Muscle of back (tissue), 13 donors: ENCODE measurements around the gene HIPK3. TPM values are rescaled to one million over a fixed set of nuclear protein-coding genes. Genes with fewer than 3 reads are reported as not detected.
"Not testable (repeated sequence)": the region's sequence is repeated elsewhere in the genome, so short reads cannot be mapped to it uniquely, and the experiment has no call there.

Experiments
- DNase-seq, 3 donors: peaks; one replicate each; pipeline versions ENCODE4 v3.0.0 to v3.0.0-alpha.2; 2013
- long read RNA-seq, 9 donors: transcript quantifications; one replicate each; lab custom pipeline, GENCODE V29; 2026
- polyA plus RNA-seq, 10 donors: library from polyadenylated mRNA; unstranded; fragments of 120-200 nt; gene quantifications; one replicate each; pipeline ENCODE4 v1.2.1, GENCODE V29; 2013; ENCODE audit not compliant: insufficient read length in 10 of 10

HIPK3 gene
- 100 to 1,000 TPM in 1 of 10 donors, 10 to 100 TPM in 9; 61.1 to 100 (median 74.9) TPM for polyA plus RNA-seq
- long read RNA-seq, donor 1, full-length matches to known transcripts, result 7 of 15 reads
- long read RNA-seq, donor 1, partial matches to known transcripts, result 8 of 15 reads
- long read RNA-seq, donor 1, other reads (novel, unspliced or antisense), result 0 of 15 reads
- long read RNA-seq, donor 2, full-length matches to known transcripts, result 4 of 15 reads
- long read RNA-seq, donor 2, partial matches to known transcripts, result 11 of 15 reads
- long read RNA-seq, donor 2, other reads (novel, unspliced or antisense), result 0 of 15 reads
- long read RNA-seq, donor 3, result 0 reads
- long read RNA-seq, donor 4, full-length matches to known transcripts, result 1 of 1 reads
- long read RNA-seq, donor 4, partial matches to known transcripts, result 0 of 1 reads
- long read RNA-seq, donor 4, other reads (novel, unspliced or antisense), result 0 of 1 reads
- long read RNA-seq, donor 5, full-length matches to known transcripts, result 3 of 20 reads
- long read RNA-seq, donor 5, partial matches to known transcripts, result 17 of 20 reads
- long read RNA-seq, donor 5, other reads (novel, unspliced or antisense), result 0 of 20 reads
- long read RNA-seq, donor 6, partial matches to known transcripts, result 0 of 3 reads
- long read RNA-seq, donor 6, other reads (novel, unspliced or antisense), result 0 of 3 reads
- long read RNA-seq, donor 7, full-length matches to known transcripts, result 5 of 11 reads
- long read RNA-seq, donor 7, partial matches to known transcripts, result 6 of 11 reads
- long read RNA-seq, donor 7, other reads (novel, unspliced or antisense), result 0 of 11 reads
- long read RNA-seq, donor 8, full-length matches to known transcripts, result 2 of 2 reads
- long read RNA-seq, donor 8, partial matches to known transcripts, result 0 of 2 reads
- long read RNA-seq, donor 8, other reads (novel, unspliced or antisense), result 0 of 2 reads
- long read RNA-seq, donor 9, result 0 reads

DNA sequence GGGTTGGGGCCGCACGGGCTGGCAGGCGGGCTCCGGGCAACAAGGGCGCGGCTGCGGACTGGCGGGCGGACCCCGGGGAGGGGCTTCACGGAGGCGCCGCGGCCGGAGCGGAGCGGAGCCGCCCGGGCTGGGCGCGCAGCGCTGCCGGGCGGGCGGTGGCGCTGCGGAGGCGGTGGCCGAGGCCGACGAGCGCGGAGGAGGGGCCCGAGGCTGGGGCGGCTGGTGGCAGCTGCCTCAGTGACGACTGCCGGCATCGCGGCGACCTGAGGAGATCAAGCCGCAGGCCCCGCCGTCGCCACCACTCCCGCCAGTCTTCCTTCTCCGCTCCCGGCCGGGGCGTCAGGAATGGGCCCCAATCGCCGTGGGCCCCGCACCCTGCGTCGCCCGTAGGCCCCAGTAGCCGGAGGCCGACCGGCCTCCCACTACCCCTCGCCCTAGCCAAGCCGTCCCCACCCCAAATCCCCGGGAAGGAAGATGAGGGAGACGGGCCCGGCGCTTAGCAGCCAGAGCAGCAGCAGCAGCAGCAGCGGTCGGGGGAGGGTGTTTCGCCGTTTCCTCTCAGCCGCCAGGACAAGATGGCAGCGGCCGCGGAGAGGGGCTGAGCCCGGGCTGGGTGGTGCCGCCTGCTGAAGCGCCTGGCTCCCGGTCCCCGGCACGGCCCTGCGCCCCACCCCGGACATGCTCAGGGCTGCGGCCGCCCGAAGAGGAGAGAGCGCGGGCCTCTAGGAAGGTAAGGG, at the start of gene HIPK3:
Gene HIPK3, plus strand, starts transcription at position 222 of the 737 bp plus-strand sequence.
- peak; percentile 88 to 96 (median 91) for DNase-seq

DNA sequence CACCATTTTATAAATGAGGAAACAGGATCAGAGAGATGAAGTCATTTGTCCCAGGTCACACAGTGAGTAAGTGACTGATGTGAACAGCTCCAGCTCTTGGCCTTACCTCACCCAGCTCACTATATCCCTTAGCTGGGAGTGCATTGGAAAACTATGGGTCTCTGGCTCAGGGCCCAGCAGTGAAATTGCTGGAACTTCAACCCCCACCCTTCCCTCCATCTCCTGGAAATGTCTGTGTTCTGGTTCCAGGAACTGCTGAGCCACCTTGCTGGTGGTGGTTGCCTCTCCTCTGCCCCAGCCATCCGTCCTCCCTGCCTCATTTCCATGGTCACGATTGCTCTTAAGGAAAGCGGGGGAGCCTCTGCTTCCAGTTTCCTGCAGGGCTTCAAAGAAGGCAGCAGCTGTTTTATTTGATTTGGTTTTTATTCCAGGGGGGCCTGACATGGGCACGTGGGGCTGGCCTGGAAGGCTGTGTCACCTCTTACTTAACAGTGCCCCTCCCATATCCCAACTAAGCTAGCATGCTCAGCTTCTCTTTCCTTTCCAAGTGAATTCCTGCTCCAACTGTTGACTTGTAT, 49.7 kb upstream of the HIPK3 start:
- peak; percentile 35 to 45 (median 41) for DNase-seq

GRCh38 chr11:33208150-33208549, 49.0 kb upstream of the HIPK3 start:
- DNase-seq, result no peak

DNA sequence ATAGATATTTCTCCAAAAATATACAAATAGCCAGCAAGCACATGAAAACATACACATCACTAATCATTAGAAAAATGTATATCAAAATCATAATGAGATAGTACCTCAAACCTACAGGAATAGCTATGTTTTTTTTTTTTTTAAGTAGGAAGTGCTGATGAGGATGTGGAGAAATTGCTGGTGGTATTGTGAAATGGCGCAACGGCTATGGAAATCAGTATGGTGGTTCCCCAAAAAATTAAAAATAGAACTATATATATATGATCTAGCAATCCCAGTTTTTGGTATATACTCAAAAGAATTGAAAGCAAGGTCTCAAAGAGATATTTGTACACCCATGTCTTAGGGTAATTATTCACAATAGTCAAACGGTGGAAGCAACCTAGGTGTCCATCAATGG, 46.0 kb upstream of the HIPK3 start:
- peak in 1 of 3 donors; percentile 22 for DNase-seq

DNA sequence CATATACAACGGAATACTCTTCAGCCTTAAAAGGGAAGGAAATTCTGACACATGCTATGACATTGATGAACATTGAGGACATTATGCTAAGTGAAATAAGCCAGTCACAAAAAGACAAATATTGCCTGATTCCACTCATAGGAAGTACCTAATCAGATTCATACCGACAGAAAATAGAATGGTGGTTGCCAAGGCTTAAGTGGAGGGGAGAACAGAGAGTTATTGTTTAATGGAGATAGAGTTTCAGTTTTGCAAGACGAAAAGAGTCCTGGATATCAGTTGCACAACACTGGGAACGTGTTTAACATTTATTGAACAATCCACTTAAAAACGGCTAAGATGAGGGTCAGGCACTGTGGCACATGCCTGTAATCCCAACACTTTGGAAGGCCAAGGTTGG, 45.6 kb upstream of the HIPK3 start:
- DNase-seq, result no peak

DNA sequence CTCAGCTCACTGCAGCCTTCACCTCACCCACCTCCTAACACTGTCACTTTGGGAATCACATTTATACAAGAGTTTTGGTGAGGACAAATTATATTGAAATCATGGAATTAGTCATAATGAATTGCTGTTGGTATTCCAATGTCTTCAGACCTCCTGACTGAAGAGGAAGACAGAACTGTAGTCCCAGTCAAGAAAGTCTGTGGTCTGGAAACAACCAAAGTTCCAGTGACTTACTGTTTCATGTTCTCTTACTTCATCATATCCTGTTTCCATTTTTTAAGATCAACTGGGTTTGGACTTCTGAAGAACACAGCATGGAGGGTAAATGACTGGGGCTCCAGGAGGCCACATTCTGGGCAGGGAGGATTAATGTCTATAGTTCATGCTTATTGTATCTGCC, 43.0 kb upstream of the HIPK3 start:
- no peak for DNase-seq

DNA sequence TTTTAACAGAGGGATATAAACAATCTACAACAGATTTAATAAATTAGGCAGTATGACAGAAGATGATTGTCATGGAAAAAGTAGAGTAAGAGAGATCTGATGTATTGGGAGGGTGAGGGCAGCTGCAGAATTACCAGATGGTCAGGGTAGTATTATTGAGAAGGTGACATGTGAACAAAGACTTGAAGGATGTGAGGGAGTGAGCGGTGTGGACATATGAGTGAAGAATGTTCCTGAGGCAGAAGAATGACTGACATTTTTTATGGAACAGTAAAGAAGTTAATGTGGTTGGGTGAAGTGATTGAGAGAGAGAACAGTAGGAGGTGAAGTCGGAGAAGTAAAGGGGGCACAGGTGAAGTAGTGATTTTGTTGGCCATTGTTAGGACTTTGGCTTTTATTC, 42.4 kb upstream of the HIPK3 start:
- DNase-seq, result no peak

GRCh38 chr11:33216676-33217075, 40.5 kb upstream of the HIPK3 start:
- DNase-seq, result not testable (repeated sequence)

DNA sequence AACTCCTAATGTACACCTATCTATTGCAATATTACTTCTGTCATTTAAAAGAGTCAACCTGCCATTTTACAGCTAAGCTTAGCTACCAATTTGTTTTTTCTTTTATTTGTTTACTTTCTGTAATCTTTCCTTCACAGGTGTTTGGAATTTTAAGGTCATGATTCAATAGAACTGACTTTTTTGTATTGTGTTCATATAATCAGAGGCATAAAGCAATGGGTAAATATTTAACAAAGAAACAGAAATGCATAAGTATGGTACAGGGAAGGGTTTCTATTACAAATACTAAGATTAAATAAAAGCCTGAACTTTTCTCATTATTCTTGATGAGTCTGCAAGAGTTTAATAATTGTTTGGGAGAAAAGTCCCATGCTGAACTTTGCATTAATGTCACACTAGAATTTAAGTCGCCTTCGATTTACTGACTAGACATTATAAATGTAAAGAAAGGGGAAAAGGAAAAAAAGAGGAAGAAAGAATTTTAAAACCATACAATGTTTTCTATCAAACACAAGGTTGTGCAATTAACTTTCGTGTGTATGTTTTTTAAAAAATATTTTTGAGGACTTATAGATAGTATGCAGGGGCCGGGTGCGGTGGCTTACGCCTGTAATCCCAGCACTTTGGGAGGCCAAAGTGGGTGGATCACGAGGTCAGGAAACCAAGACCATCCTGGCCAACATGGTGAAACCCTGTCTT, 35.0 kb upstream of the HIPK3 start:
- DNase-seq, result no peak

DNA sequence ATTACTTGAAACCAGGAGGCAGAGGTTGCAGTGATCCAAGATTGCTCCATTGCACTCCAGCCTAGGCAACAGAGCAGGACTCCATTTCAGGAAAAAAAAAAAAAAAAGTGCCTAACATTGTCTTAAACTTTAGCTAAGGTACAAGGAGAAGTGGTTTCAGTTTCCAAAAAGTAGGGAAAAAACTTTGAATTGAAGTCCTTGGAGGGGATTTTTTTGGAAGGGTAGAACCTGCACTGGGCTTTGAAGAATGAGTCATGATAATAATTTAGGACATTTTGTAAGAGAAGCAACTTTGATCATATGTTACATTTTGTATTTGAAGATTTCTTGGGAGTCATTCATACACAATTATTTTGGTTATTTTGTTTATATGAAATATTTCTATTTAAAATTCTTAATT, 31.8 kb upstream of the HIPK3 start:
- DNase-seq, result no peak

- DNase-seq, result no peak
Observed at GRCh38 chr11:33227578-33228261, 29.5 kb upstream of the HIPK3 start.

DNA sequence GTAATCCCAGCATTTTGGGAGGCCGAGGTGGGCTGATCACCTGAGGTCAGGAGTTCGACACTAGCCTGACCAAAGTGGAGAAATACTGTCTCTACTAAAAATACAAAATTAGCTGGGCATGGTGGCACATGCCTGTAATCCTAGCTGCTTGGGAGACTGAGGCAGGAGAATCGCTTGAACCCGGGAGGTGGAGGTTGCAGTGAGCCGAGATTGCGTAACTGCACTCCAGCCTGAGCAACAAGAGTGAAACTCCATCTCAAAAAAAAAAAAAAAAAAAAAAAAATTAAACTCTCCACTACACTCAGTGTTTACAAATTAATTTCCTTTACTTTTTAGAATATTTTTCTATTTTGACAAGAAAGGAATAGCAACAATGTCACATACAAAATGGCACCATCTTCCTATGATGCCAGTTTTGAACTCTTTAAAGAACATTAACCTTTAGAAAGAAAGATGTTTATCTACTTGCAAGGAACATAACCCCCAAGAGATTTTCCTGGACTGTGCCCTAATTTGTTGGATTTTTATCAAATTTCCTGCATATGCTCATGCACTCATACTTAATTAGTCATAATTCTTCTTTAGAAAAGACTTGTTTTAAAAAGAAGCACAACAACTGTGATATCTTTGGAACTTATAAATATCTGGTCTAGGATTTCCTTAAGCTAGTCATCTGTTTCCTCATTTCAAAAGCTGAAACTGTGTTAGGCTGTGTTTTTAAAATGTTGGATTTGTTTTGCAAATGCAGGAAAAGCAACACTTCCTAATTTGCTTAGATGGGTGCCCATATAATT, 22.6 kb upstream of the HIPK3 start:
- no peak for DNase-seq

GRCh38 chr11:33237039-33237597, 20.1 kb upstream of the HIPK3 start:
- no peak for DNase-seq

GRCh38 chr11:33242575-33242974, 14.6 kb upstream of the HIPK3 start:
- no peak for DNase-seq

DNA sequence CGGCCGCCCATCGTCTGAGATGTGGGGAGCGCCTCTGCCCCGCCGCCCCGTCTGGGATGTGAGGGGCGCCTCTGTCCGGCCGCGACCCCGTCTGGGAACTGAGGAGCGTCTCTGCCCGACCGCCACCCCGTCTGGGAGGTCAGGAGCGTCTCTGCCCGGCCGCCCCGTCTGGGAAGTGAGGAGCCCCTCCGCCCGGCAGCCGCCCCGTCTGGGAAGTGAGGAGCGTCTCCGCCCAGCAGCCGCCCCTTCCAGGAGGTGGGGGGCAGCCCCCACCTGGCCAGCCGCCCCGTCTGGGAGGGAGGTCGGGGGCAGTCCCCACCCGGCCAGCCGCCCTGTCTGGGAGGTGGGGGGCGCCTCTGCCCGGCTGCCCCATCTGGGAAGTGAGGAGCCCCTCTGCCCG, 13.5 kb upstream of the HIPK3 start:
- DNase-seq, result not testable (repeated sequence)

GRCh38 chr11:33248416-33248971, 8.7 kb upstream of the HIPK3 start:
- peak in 1 of 3 donors; percentile 33 for DNase-seq

GRCh38 chr11:33256031-33256812, 959 bp upstream of the HIPK3 start:
- DNase-seq, result peak in 1 of 3 donors; percentile 30

- no peak for DNase-seq
Observed at GRCh38 chr11:33256813-33257159, 395 bp upstream of the HIPK3 start.
